Keratinocyte (primary cell): ENCODE data around the gene ASTN2. TPM values are rescaled to one million over a fixed set of nuclear protein-coding genes. Genes with fewer than 3 reads are reported as not detected.

Source experiments
- DNase-seq: peaks from one replicate; pipeline ENCODE4 v3.0.0-alpha.2; 2011; ENCODE audit warnings: low read depth, missing footprints, low spot score
- FAIRE-seq: peaks from 2 replicates; lab custom pipeline; 2011; peaks lifted over from hg19 to GRCh38; lab: Jason Lieb, UNC
- H2AFZ ChIP-seq: 2 replicates; pipeline ENCODE4 v1.6.0; 2012; ENCODE audit warnings: low read length, control low read depth, inconsistent platforms; ENCODE audit not compliant: control insufficient read depth
- H3K27ac ChIP-seq: 2 replicates; pipeline ENCODE4 v1.5.1; 2011; ENCODE audit warnings: low read length; ENCODE audit not compliant: control insufficient read depth, insufficient read depth
- H3K27me3 ChIP-seq: 3 replicates; pipeline ENCODE4 v1.6.0; 2011; ENCODE audit warnings: low read length; ENCODE audit not compliant: control insufficient read depth, insufficient read depth; ENCODE audit errors: extremely low read depth
- H3K36me3 ChIP-seq, 2 experiments: 2 replicates in 1 of 2; 3 replicates in 1 of 2; pipeline ENCODE4 v1.5.1; 2011; ENCODE audit warnings: low read length in 2 of 2, mild to moderate bottlenecking in 1 of 2; ENCODE audit not compliant: control insufficient read depth in 2 of 2, insufficient read depth in 2 of 2; ENCODE audit errors: extremely low read depth in 1 of 2
- H3K4me1 ChIP-seq: 3 replicates; pipeline ENCODE4 v1.5.1; 2011; ENCODE audit warnings: low read length; ENCODE audit not compliant: control insufficient read depth, insufficient read depth; ENCODE audit errors: extremely low read depth
- H3K4me2 ChIP-seq: 3 replicates; pipeline ENCODE4 v1.6.0; 2011; ENCODE audit warnings: low read depth, low read length; ENCODE audit not compliant: control insufficient read depth, insufficient read depth; ENCODE audit errors: extremely low read depth
- H3K4me3 ChIP-seq, 3 experiments: fragments of 200-600 bp in 1 of 3; sonication (generic) in 1 of 3; 2 replicates in 2 of 3; 3 replicates in 1 of 3; pipeline ENCODE4 v1.5.1; 2011 to 2016; ENCODE audit warnings: low read length in 3 of 3, mild to moderate bottlenecking in 3 of 3, control low read depth in 2 of 3, inconsistent platforms in 1 of 3, low read depth in 1 of 3, mixed read lengths in 1 of 3, mixed run types in 1 of 3, moderate library complexity in 1 of 3; ENCODE audit not compliant: control insufficient read depth in 2 of 3, insufficient read depth in 2 of 3; ENCODE audit errors: extremely low read depth in 1 of 3
- H3K79me2 ChIP-seq: 2 replicates; pipeline ENCODE4 v1.6.0; 2012; ENCODE audit warnings: low read length; ENCODE audit not compliant: control insufficient read depth, insufficient read depth
- H3K9ac ChIP-seq: 3 replicates; pipeline ENCODE4 v1.6.0; 2011; ENCODE audit warnings: low read length; ENCODE audit not compliant: control insufficient read depth, insufficient read depth; ENCODE audit errors: extremely low read depth
- H3K9me1 ChIP-seq: 3 replicates; pipeline ENCODE4 v1.6.0; 2011; ENCODE audit warnings: low read length; ENCODE audit not compliant: control insufficient read depth, insufficient read depth; ENCODE audit errors: extremely low read depth
- H3K9me3 ChIP-seq: 2 replicates; pipeline ENCODE4 v1.5.1; 2012; ENCODE audit warnings: low read depth, low read length; ENCODE audit not compliant: control insufficient read depth
- H4K20me1 ChIP-seq: 3 replicates; pipeline ENCODE4 v1.6.0; 2011; ENCODE audit warnings: low read length; ENCODE audit not compliant: control insufficient read depth, insufficient read depth; ENCODE audit errors: extremely low read depth
- CTCF ChIP-seq, 3 experiments: IDR thresholded peaks in 1 of 3; conservative IDR thresholded peaks in 1 of 3; optimal IDR thresholded peaks in 1 of 3; 2 replicates in 2 of 3; 3 replicates in 1 of 3; pipeline versions ENCODE3 to v1.5.1; 2011; ENCODE audit warnings: low read length in 3 of 3, mild to moderate bottlenecking in 3 of 3, moderate library complexity in 2 of 3, control low read depth in 1 of 3, inconsistent platforms in 1 of 3; ENCODE audit not compliant: insufficient read depth in 2 of 3; ENCODE audit errors: extremely low read depth in 1 of 3
- EZH2 ChIP-seq: IDR thresholded peaks from one replicate; pipeline ENCODE4 v1.6.1; 2012; ENCODE audit warnings: inconsistent platforms, mild to moderate bottlenecking, low read length, moderate library complexity
- dilution Hi-C: fragments of 300-500 bp; cut with MboI; formaldehyde crosslinking; loops from one replicate; pipeline ENCODE4 v1.7.0; 2020; ENCODE audit warnings: low sequenced_read_pairs; ENCODE audit not compliant: extremely low pct_ligation_motif_present
- polyA plus RNA-seq, 5 experiments: library from polyadenylated mRNA; depleted of rRNA in 3 of 5; stranded (reverse) in 3 of 5; stranded (forward) in 1 of 5; unstranded in 1 of 5; fragments of >200 nt; gene quantifications; 1 replicate in 1 of 5; 2 replicates in 3 of 5; 3 replicates in 1 of 5; pipeline versions ENCODE4 v1.2.1 to v1.2.3, GENCODE V29; 2011 to 2012; ENCODE audit warnings: missing spikeins in 2 of 5, low read depth in 1 of 5, low replicate concordance in 1 of 5

ASTN2 gene
- polyA plus RNA-seq, 1 donor (not counting 4 experiments of a cell fraction or from before 2014, with no cell fraction given), result 0.31 TPM

GRCh38 chr9:116688806-116689485, 725.9 kb downstream of the ASTN2 start:
- H3K79me2 ChIP-seq, result peaks cover 58% of the 10 kb centered on the region
- H3K27ac ChIP-seq, result no peak overlapping the region

GRCh38 chr9:116687754-116688135, 727.1 kb downstream of the ASTN2 start:
- peak overlapping the region; percentile 46 for H2AFZ ChIP-seq
- FAIRE-seq (no peak), DNase-seq (no peak)
- peak overlapping the region; percentile 95 for H3K4me2 ChIP-seq
- H3K27ac ChIP-seq, result peak overlapping the region; percentile 69
- H3K36me3 ChIP-seq, result no peaks in the 10 kb centered on the region
- dilution Hi-C loops, result no loop called here
- no peaks in the 10 kb centered on the region for H4K20me1 ChIP-seq
- H3K9ac ChIP-seq, result peak overlapping the region; percentile 90
- no peaks in the 10 kb centered on the region for H3K27me3 ChIP-seq
- no peaks in the 10 kb centered on the region for H3K9me1 ChIP-seq
- H3K4me3 ChIP-seq, result peak overlapping the region; percentile 72 to 91 (median 85)
- no peak for TF ChIP-seq EZH2
- no peak for TF ChIP-seq CTCF (optimal IDR thresholded peaks at IDR 0.05 in 1 of 3, IDR thresholded peaks at IDR 0.05 in 1 of 3, conservative IDR thresholded peaks at IDR 0.05 in 1 of 3; ENCODE audit: extremely low read depth in 1 of 3, insufficient read depth in 2 of 3, low read length in 3 of 3)
- H3K4me1 ChIP-seq, result peaks cover 23% of the 10 kb centered on the region
- H3K9me3 ChIP-seq, result no peaks in the 10 kb centered on the region
- H3K79me2 ChIP-seq, result peaks cover 51% of the 10 kb centered on the region

More at GRCh38 chr9:116688806-116689485, 725.9 kb downstream of the ASTN2 start:
- Histone ChIP-seq H4K20me1 (no peaks in the 10 kb centered on the region), H3K4me1 (peaks cover 35% of the 10 kb centered on the region), H3K4me3 (peak overlapping the region in 1 of 3 experiments; percentile 91), H3K9me1 (no peaks in the 10 kb centered on the region), H3K36me3 (no peaks in the 10 kb centered on the region), H2AFZ (no peak overlapping the region), H3K9me3 (no peaks in the 10 kb centered on the region), H3K4me2 (peak overlapping the region; percentile 95), H3K27me3 (no peaks in the 10 kb centered on the region), H3K9ac (peak overlapping the region; percentile 90)
- TF ChIP-seq EZH2 (no peak), CTCF (optimal IDR thresholded peaks at IDR 0.05 in 1 of 3, IDR thresholded peaks at IDR 0.05 in 1 of 3, conservative IDR thresholded peaks at IDR 0.05 in 1 of 3; ENCODE audit: extremely low read depth in 1 of 3, insufficient read depth in 2 of 3, low read length in 3 of 3) (no peak)
- DNase-seq (no peak), FAIRE-seq (no peak)
- dilution Hi-C loops, result no loop called here
